HepG2 (cell line): ENCODE data around the gene DNAJC10. TPM values are rescaled to one million over a fixed set of nuclear protein-coding genes. Genes with fewer than 3 reads are reported as not detected.

ENCODE experiments used
- ATAC-seq: fragments of 200-7000 bp; cut with Tn5 transposase; 3 replicates; pipeline ENCODE4 v1.9.1; 2020; ENCODE audit warnings: mild to moderate bottlenecking, moderate library complexity
- BruUV-seq: library from RNA; stranded (reverse); fragments of 400-500 nt; replicated peaks from 2 replicates; lab custom pipeline; 2021; lab: Mats Ljungman, UMichigan
- CTCF ChIA-PET: fragments of 300-600 bp; formaldehyde crosslinking; extraction: SDS; loops from one replicate; lab custom pipeline; 2021; ENCODE audit warnings: low total read pairs, inconsistent platforms, low intra/inter-chr PET ratio; lab: Yijun Ruan, JAX
- POLR2A ChIA-PET: fragments of 350-600 bp; sonication (Branson Sonifier 250); formaldehyde crosslinking; loops from one replicate; lab custom pipeline; 2020; ENCODE audit warnings: antibody characterized with exemption, inconsistent platforms; lab: Yijun Ruan, JAX
- DNase-seq: peaks from one replicate; pipeline ENCODE4 v3.0.0-alpha.2; 2015; ENCODE audit warnings: low spot score
- FAIRE-seq: peaks from 3 replicates; lab custom pipeline; 2011; peaks lifted over from hg19 to GRCh38; lab: Jason Lieb, UNC
- H2AFZ ChIP-seq: one replicate; pipeline ENCODE4 v1.6.1; 2011; ENCODE audit warnings: low read length, inconsistent platforms
- H3K27ac ChIP-seq: fragments of 300-600 bp; 3 replicates; pipeline ENCODE4 v1.8.0; 2011; ENCODE audit warnings: mixed run types, mild to moderate bottlenecking, mixed read lengths, low read length, inconsistent platforms; ENCODE audit not compliant: insufficient read depth; ENCODE audit errors: extremely low read length
- H3K27me3 ChIP-seq, 2 experiments: fragments of 200-600 bp in 1 of 2; 2 replicates in 1 of 2; 3 replicates in 1 of 2; pipeline versions ENCODE4 v1.6.0 to v1.8.0; 2011; ENCODE audit warnings: low read length in 2 of 2, mild to moderate bottlenecking in 2 of 2, moderate library complexity in 2 of 2, inconsistent platforms in 1 of 2; ENCODE audit not compliant: insufficient read depth in 2 of 2, control insufficient read depth in 1 of 2
- H3K36me3 ChIP-seq, 2 experiments: fragments of 200-600 bp in 1 of 2; replicated peaks in 1 of 2; 2 replicates in 1 of 2; 3 replicates in 1 of 2; pipeline versions ENCODE4 v1.5.1 to v1.8.0; 2011; ENCODE audit warnings: low read length in 2 of 2, inconsistent platforms in 1 of 2; ENCODE audit not compliant: insufficient read depth in 2 of 2, control insufficient read depth in 1 of 2
- H3K4me1 ChIP-seq: 2 replicates; pipeline ENCODE4 v1.5.1; 2012; ENCODE audit warnings: low read length, inconsistent platforms; ENCODE audit not compliant: insufficient read depth
- H3K4me2 ChIP-seq: 2 replicates; pipeline ENCODE4 v1.6.0; 2011; ENCODE audit warnings: low read depth, low read length, inconsistent platforms
- H3K4me3 ChIP-seq, 3 experiments: fragments of 200-600 bp in 1 of 3; sonication (generic), shearing (Covaris generic) in 1 of 3; replicated peaks in 1 of 3; 2 replicates each; pipeline ENCODE4 v1.5.1; 2011 to 2016; ENCODE audit warnings: low read length in 3 of 3, inconsistent platforms in 2 of 3, low read depth in 2 of 3, mild to moderate bottlenecking in 2 of 3, control low read depth in 1 of 3, mixed read lengths in 1 of 3; ENCODE audit not compliant: insufficient read depth in 1 of 3
- H3K79me2 ChIP-seq: one replicate; pipeline ENCODE4 v1.6.1; 2011; ENCODE audit warnings: low read length, inconsistent platforms; ENCODE audit not compliant: insufficient read depth
- H3K9ac ChIP-seq: 2 replicates; pipeline ENCODE4 v1.6.0; 2011; ENCODE audit warnings: mild to moderate bottlenecking, low read depth, low read length, inconsistent platforms; ENCODE audit not compliant: insufficient read depth
- H3K9me3 ChIP-seq: 2 replicates; pipeline ENCODE4 v1.5.1; 2012; ENCODE audit warnings: mild to moderate bottlenecking, low read length
- H4K20me1 ChIP-seq: 2 replicates; pipeline ENCODE4 v1.6.0; 2011; ENCODE audit warnings: inconsistent platforms, mild to moderate bottlenecking, low read length, moderate library complexity; ENCODE audit not compliant: insufficient read depth
- CREB1 ChIP-seq, 2 experiments: fragments of 450-650 bp in 1 of 2; IDR thresholded peaks; 2 replicates each; pipeline ENCODE4 v1.6.1; 2016 to 2017; ENCODE audit warnings: control low read depth in 1 of 2, mild to moderate bottlenecking in 1 of 2, missing compliant biosample characterization in 1 of 2, missing genetic modification characterization in 1 of 2
- HNF1A ChIP-seq, 2 experiments: sonication (generic) in 1 of 2; formaldehyde crosslinking in 1 of 2; IDR thresholded peaks; 2 replicates each; pipeline versions ENCODE4 v1.4.0 to v1.6.1; 2016 to 2020; ENCODE audit warnings: borderline replicate concordance in 1 of 2, low read depth in 1 of 2, mild to moderate bottlenecking in 1 of 2, missing genetic modification reagents in 1 of 2
- HNRNPUL1 ChIP-seq: fragments of 200-400 bp; formaldehyde crosslinking; IDR thresholded peaks from 2 replicates; pipeline ENCODE4 v1.6.1; 2017; ENCODE audit warnings: low read depth, mild to moderate bottlenecking, low read length, moderate library complexity
- ZNF800 ChIP-seq: sonication (generic); formaldehyde crosslinking; IDR thresholded peaks from 2 replicates; pipeline ENCODE4 v1.4.0; 2020; ENCODE audit warnings: missing genetic modification reagents
- WGBS: methylation state at CpG from one replicate; pipeline ENCODE4 v1.1.6; 2017; ENCODE audit warnings: low lambda C conversion rate; 5-methylcytosine and 5-hydroxymethylcytosine counted together
- in situ Hi-C: cut with HindIII; loops from 2 replicates; pipeline ENCODE4 v1.10.0; 2017; ENCODE audit warnings: low pct_unique_long_range_greater_than_20kb; ENCODE audit not compliant: extremely low pct_ligation_motif_present
- intact Hi-C: fragments of 100-400 bp; cut with micrococcal nuclease; formaldehyde crosslinking; loops from one replicate; pipeline ENCODE4 v1.10.0; 2022; ENCODE audit not compliant: unreplicated experiment
- polyA plus RNA-seq, 8 experiments: library from polyadenylated mRNA; depleted of rRNA in 3 of 8; stranded (reverse) in 7 of 8; unstranded in 1 of 8; fragments of >200 nt; fragmentation: Illumina TruSeq in 4 of 8; extraction: Trizol in 4 of 8; gene quantifications; 2 replicates each; pipeline versions ENCODE4 v1.2.1 to v1.2.3, GENCODE V29; 2011 to 2016; ENCODE audit warnings: low read depth in 4 of 8, missing spikeins in 1 of 8, mixed read lengths in 1 of 8; ENCODE audit not compliant: insufficient read depth in 1 of 8
- total RNA-seq, 5 experiments: library from RNA; depleted of rRNA; stranded (reverse); fragments of >200 nt; fragmentation: Illumina TruSeq; extraction: Trizol; gene quantifications; 2 replicates each; pipeline ENCODE4 v1.2.3, GENCODE V29; 2016; ENCODE audit warnings: low read depth in 1 of 5

The DNAJC10 gene
- total and polyA plus RNA-seq, 2 of the 13 experiments (the other 11 are each of a cell fraction or from before 2014, with no cell fraction given) = 44.1 to 178 TPM

GRCh38 chr2:182717416-182717815 lies 1.4 kb downstream of the DNAJC10 start:
- peaks cover 20% of the 10 kb centered on the region for H3K79me2 ChIP-seq
- no peak for TF ChIP-seq CREB1 (IDR thresholded peaks at IDR 0.05)
- TF ChIP-seq CREB1 (CRISPR knock-in tag; IDR thresholded peaks at IDR 0.05) = peak; percentile 35; the same call in 1 of the 2 replicates
- TF ChIP-seq ZNF800 = 0 out of 2 replicates have a peak, but pooled peaks have one; percentile 40
- no peak for TF ChIP-seq HNF1A (IDR thresholded peaks at IDR 0.05; ENCODE audit: low read depth)
- TF ChIP-seq HNF1A (CRISPR knock-in tag; IDR thresholded peaks at IDR 0.05; ENCODE audit: borderline replicate concordance) = no peak
- TF ChIP-seq HNRNPUL1 = no peak
- H3K9ac ChIP-seq = peak overlapping the region; percentile 94
- ChIA-PET POLR2A (interaction anchor here (1.3 kb wide), 1 partner anchor 49 kb away, joined by 4 read pairs; no protein-coding TSS in a partner anchor), CTCF (no interaction called here)
- whole genome bisulfite sequencing = 70% methylated on average over 2 of the region's 2 CpGs
- DNase-seq (no peak), ATAC-seq (no peak), FAIRE-seq (no peak)
- H3K4me1 ChIP-seq = peaks cover 27% of the 10 kb centered on the region
- TSS peak; percentile 52 for BruUV-seq
- H4K20me1 ChIP-seq = no peaks in the 10 kb centered on the region
- peak overlapping the region; percentile 9 for H2AFZ ChIP-seq
- H3K27me3 ChIP-seq = no peaks in the 10 kb centered on the region; a peak in 1 of 5 replicates
- no peaks in the 10 kb centered on the region; a peak in 2 of 5 replicates for H3K36me3 ChIP-seq
- in situ Hi-C loops = no loop called here
- H3K27ac ChIP-seq = peak overlapping the region; percentile 81
- intact Hi-C loops = loop anchor here (10.0 kb wide), 1 partner anchor 823 kb away; the partner anchor contains the start of gene ITPRID2
- no peaks in the 10 kb centered on the region for H3K9me3 ChIP-seq
- peak overlapping the region; percentile 85 for H3K4me2 ChIP-seq
- H3K4me3 ChIP-seq = peak overlapping the region; percentile 22 to 100 (median 98); a peak in 5 of 6 replicates
